ENCODE measurements around the gene HNRNPM. TPM values are rescaled to one million over a fixed set of nuclear protein-coding genes. Genes with fewer than 3 reads are reported as not detected.

HNRNPM gene
- total RNA-seq, 1 experiment from 2014 or later: 468 TPM

- no peak overlapping the region for H3K18ac ChIP-seq (ENCODE audit: insufficient read length, low read depth, low read length)
- H4K91ac ChIP-seq (ENCODE audit: insufficient read length, low read depth, low read length): no peak overlapping the region
- Mint-ChIP-seq H3K9me3 (no peaks in the 10 kb centered on the region; a peak in 1 of 5 replicates), H3K4me3 (no peak overlapping the region), H3K4me1 (peaks cover 9 to 15% of the 10 kb centered on the region in 2 experiments), H3K27me3 (ENCODE audit: low read depth) (no peaks in the 10 kb centered on the region), H3K27ac (no peak overlapping the region; a peak in 2 of 7 replicates), H3K36me3 (ENCODE audit: insufficient read depth in 1 of 3, low read depth in 3 of 3) (peaks cover 5 to 14% (median 11%) of the 10 kb centered on the region in 3 experiments; a peak in 6 of 7 replicates)
- peaks cover 13% of the 10 kb centered on the region; the same call in 1 of the 2 replicates for H3K79me2 ChIP-seq (ENCODE audit: insufficient read depth, low read length)
- no peaks in the 10 kb centered on the region for H3K4me1 ChIP-seq (ENCODE audit: insufficient read depth, low read length)
- H3K27me3 ChIP-seq (ENCODE audit: insufficient read depth, low read length): no peaks in the 10 kb centered on the region
- H2BK5ac ChIP-seq (ENCODE audit: insufficient read length, low read length): no peak overlapping the region
- H3K14ac ChIP-seq (ENCODE audit: insufficient read depth, low read length): no peak overlapping the region
- no peak overlapping the region for H3K4me2 ChIP-seq (ENCODE audit: insufficient read depth, insufficient read length, low read length)
- no peak overlapping the region for H3K4ac ChIP-seq (ENCODE audit: low read depth, low read length)
- H4K5ac ChIP-seq (ENCODE audit: insufficient read length, low read depth, low read length): no peak overlapping the region
- H3K27ac ChIP-seq (ENCODE audit: insufficient read length, low read depth, low read length): no peak overlapping the region
- no peak overlapping the region for H2BK120ac ChIP-seq (ENCODE audit: low read depth, low read length, poor library complexity, severe bottlenecking)
- WGBS (ENCODE audit: extremely low coverage, insufficient read length, low lambda C conversion rate): no CpG with 5 or more reads among the region's 7 CpGs
- no peaks in the 10 kb centered on the region for H4K20me1 ChIP-seq (ENCODE audit: control insufficient read depth, insufficient read depth, insufficient read length)
- H2BK15ac ChIP-seq (ENCODE audit: low read depth, low read length): no peak overlapping the region
- H3K56ac ChIP-seq (ENCODE audit: insufficient read length, low read depth, low read length): no peak overlapping the region
- no peaks in the 10 kb centered on the region for H3K23me2 ChIP-seq (ENCODE audit: insufficient read length, low read depth, low read length, poor library complexity, severe bottlenecking)
- no peak for DNase-seq
- no peak overlapping the region for H3K9ac ChIP-seq (ENCODE audit: extremely low read depth, insufficient read length, low read length)
- no peak overlapping the region for H3T11ph ChIP-seq (ENCODE audit: low read length)
- no peak overlapping the region for H3K23ac ChIP-seq (ENCODE audit: insufficient read length, low read depth, low read length)
- H3K9me3 ChIP-seq (ENCODE audit: control insufficient read depth, low read depth, low read length): no peaks in the 10 kb centered on the region
- H2AK5ac ChIP-seq (ENCODE audit: insufficient read length, low read length): no peak overlapping the region
- no peak overlapping the region for H4K8ac ChIP-seq (replicated peaks; ENCODE audit: insufficient read length, low read depth, low read length)
- H2BK12ac ChIP-seq (ENCODE audit: insufficient read length, low read depth, low read length): no peak overlapping the region
- no peak overlapping the region for H2AFZ ChIP-seq (ENCODE audit: low read length)
- no peak overlapping the region for H2BK20ac ChIP-seq (ENCODE audit: low read depth, low read length, poor library complexity, severe bottlenecking)
- H3K79me1 ChIP-seq (ENCODE audit: insufficient read depth, low read depth, low read length, poor library complexity, severe bottlenecking): peaks cover 6% of the 10 kb centered on the region
- TF ChIP-seq, protein P1, sequence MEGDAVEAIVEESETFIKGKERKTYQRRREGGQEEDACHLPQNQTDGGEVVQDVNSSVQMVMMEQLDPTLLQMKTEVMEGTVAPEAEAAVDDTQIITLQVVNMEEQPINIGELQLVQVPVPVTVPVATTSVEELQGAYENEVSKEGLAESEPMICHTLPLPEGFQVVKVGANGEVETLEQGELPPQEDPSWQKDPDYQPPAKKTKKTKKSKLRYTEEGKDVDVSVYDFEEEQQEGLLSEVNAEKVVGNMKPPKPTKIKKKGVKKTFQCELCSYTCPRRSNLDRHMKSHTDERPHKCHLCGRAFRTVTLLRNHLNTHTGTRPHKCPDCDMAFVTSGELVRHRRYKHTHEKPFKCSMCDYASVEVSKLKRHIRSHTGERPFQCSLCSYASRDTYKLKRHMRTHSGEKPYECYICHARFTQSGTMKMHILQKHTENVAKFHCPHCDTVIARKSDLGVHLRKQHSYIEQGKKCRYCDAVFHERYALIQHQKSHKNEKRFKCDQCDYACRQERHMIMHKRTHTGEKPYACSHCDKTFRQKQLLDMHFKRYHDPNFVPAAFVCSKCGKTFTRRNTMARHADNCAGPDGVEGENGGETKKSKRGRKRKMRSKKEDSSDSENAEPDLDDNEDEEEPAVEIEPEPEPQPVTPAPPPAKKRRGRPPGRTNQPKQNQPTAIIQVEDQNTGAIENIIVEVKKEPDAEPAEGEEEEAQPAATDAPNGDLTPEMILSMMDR (conservative IDR thresholded peaks at IDR 0.05): no peak
Observed at GRCh38 chr19:8396185-8396562, 48.6 kb upstream of the HNRNPM start.

All from H9 (cell line).